Measurements from ENCODE around the gene OR2AT4. TPM values are rescaled to one million over a fixed set of nuclear protein-coding genes. Genes with fewer than 3 reads are reported as not detected.
A peak's percentile ranks its signal among the peaks of the same experiment; 100 is the strongest.

The OR2AT4 gene
- total and polyA plus RNA-seq, 2 donors (not counting 3 experiments of a cell fraction or from before 2014, with no cell fraction given): not detected

DNA sequence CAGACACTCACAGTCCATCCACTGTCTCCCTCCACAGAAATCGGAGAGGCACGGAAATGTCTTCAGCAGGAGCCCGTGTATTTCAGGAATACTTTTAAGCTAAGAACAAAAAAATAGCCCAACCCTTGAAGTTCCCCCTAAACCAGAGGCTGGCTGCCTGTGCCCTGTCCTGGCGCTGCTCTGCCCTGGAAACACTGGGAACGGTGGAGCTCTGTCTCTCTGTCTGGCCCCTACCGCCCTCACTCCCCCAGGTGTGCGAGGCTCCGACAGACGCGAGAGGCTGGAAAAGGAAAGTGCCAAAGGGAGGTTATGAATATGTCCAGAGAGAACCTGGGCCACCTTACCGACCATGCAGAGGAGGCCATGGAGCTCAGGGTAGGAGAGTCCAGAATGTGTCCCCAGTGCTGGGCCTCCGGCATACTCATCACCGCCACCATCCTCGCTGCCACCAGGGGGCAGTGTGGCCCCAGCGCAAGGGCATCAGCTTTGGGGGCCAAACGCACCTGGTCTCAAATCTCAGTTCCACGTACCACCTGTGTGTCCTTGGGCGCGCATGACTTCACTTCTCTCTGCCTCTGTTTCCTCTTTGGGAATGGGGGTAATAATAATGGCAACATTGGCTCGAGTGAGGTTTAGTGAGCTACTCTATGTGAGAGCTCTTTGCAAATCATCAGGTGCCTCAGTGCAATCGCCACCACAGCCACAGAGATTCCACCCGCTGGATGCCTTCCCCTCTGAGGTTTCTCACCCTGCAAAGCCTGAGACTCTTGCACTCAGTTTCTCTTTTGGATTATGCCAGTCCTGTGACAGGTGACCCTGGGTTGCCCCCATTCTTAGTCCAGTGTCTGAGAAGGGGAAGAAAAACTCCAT, 43.8 kb upstream of the OR2AT4 start:
- TF ChIP-seq, protein P1, sequence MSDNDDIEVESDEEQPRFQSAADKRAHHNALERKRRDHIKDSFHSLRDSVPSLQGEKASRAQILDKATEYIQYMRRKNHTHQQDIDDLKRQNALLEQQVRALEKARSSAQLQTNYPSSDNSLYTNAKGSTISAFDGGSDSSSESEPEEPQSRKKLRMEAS (IDR thresholded peaks at IDR 0.05; ENCODE audit: insufficient read depth, insufficient read length): no peak
- TF ChIP-seq MYC (IDR thresholded peaks at IDR 0.05; ENCODE audit: low read depth, low read length) (no peak), GATA2 (IDR thresholded peaks at IDR 0.05; ENCODE audit: insufficient read depth, insufficient read length, low read depth, low read length) (no peak), FOS (IDR thresholded peaks at IDR 0.05; ENCODE audit: borderline replicate concordance, insufficient read depth, low read length) (no peak), EZH2 (IDR thresholded peaks at IDR 0.05; ENCODE audit: borderline replicate concordance, low read depth, low read length, severe bottlenecking) (no peak)
- TF ChIP-seq, protein P2, sequence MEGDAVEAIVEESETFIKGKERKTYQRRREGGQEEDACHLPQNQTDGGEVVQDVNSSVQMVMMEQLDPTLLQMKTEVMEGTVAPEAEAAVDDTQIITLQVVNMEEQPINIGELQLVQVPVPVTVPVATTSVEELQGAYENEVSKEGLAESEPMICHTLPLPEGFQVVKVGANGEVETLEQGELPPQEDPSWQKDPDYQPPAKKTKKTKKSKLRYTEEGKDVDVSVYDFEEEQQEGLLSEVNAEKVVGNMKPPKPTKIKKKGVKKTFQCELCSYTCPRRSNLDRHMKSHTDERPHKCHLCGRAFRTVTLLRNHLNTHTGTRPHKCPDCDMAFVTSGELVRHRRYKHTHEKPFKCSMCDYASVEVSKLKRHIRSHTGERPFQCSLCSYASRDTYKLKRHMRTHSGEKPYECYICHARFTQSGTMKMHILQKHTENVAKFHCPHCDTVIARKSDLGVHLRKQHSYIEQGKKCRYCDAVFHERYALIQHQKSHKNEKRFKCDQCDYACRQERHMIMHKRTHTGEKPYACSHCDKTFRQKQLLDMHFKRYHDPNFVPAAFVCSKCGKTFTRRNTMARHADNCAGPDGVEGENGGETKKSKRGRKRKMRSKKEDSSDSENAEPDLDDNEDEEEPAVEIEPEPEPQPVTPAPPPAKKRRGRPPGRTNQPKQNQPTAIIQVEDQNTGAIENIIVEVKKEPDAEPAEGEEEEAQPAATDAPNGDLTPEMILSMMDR (IDR thresholded peaks at IDR 0.05; ENCODE audit: extremely low read depth in 1 of 2, insufficient read depth in 1 of 2, low read depth in 1 of 2, low read length in 2 of 2): peak; percentile 88 to 96
- H3K4me1 ChIP-seq (ENCODE audit: control insufficient read depth, extremely low read depth, insufficient read depth, low read length): peaks cover 16% of the 10 kb centered on the region
- H2AFZ ChIP-seq (ENCODE audit: low read depth, low read length): no peak overlapping the region
- H4K20me1 ChIP-seq (replicated peaks; ENCODE audit: control insufficient read depth, extremely low read depth, insufficient read depth, low read length): no peaks in the 10 kb centered on the region
- intact Hi-C loops (cut with micrococcal nuclease): loop anchor here (1.0 kb wide), 2 partner anchors 108 to 117 kb away; no protein-coding TSS in a partner anchor
- no peak overlapping the region for H3K27ac ChIP-seq (ENCODE audit: insufficient read depth, low read depth, low read length)
- dilution Hi-C loops (cut with MboI; ENCODE audit: extremely low pct_ligation_motif_present, low sequenced_read_pairs): no loop called here
- H3K4me2 ChIP-seq (ENCODE audit: insufficient read depth, low read length): no peak overlapping the region
- no peak overlapping the region for H3K4me3 ChIP-seq (replicated peaks in 1 of 3; ENCODE audit: insufficient read depth in 1 of 3, low read depth in 1 of 3, low read length in 3 of 3)
- H3K79me2 ChIP-seq (ENCODE audit: control insufficient read depth, insufficient read depth, low read length): no peaks in the 10 kb centered on the region
- no peaks in the 10 kb centered on the region for H3K36me3 ChIP-seq (ENCODE audit: control insufficient read depth in 2 of 2, extremely low read depth in 1 of 2, insufficient read depth in 2 of 2, low read length in 2 of 2)
- H3K27me3 ChIP-seq (ENCODE audit: control insufficient read depth in 2 of 2, insufficient read depth in 2 of 2, low read length in 2 of 2): peaks cover 9 to 10% of the 10 kb centered on the region in 2 experiments
- H3K9me1 ChIP-seq (replicated peaks; ENCODE audit: control insufficient read depth, extremely low read depth, insufficient read depth, low read length): no peaks in the 10 kb centered on the region
- no TSS peak for BruUV-seq (replicated peaks)
- ChIA-PET POLR2A (interaction anchor here (1.0 to 1.2 kb wide), 2 partner anchors 64 to 108 kb away, joined by 3 to 4 read pairs; no protein-coding TSS in a partner anchor), CTCF (interaction anchor here (0.7 to 15.2 kb wide), 55 partner anchors 8 to 213 kb away, joined by 3 to 1202 read pairs (median 7); partner anchors contain the start of genes SLCO2B1 and TPBGL)
- H3K9me3 ChIP-seq (replicated peaks; ENCODE audit: control insufficient read depth, insufficient read depth, low read length): no peaks in the 10 kb centered on the region
- H3K9ac ChIP-seq (replicated peaks; ENCODE audit: extremely low read depth, insufficient read depth, low read length): no peak overlapping the region
- peak; percentile 41 for DNase-seq (ENCODE audit: low read depth, low spot score)
- peak; percentile 79 for FAIRE-seq
